Mammary epithelial cell (primary cell): Measurements from ENCODE around the gene HSD11B1.

Source experiments
- EZH2 ChIP-seq: IDR thresholded peaks from 2 replicates; pipeline ENCODE4 v1.6.1; 2012; ENCODE audit warnings: low read length, inconsistent platforms, borderline replicate concordance
- TF ChIP-seq, protein P1 (sequence below), 2 donors: IDR thresholded peaks in 1 of 2; conservative IDR thresholded peaks in 1 of 2; 2 replicates each; pipeline ENCODE4 v1.5.1; 2011 to 2012; ENCODE audit warnings: inconsistent platforms in 2 of 2, low read length in 2 of 2, mild to moderate bottlenecking in 2 of 2, control low read depth in 1 of 2, low read depth in 1 of 2; ENCODE audit not compliant: insufficient read depth in 1 of 2; ENCODE audit errors: extremely low read depth in 1 of 2

DNA sequence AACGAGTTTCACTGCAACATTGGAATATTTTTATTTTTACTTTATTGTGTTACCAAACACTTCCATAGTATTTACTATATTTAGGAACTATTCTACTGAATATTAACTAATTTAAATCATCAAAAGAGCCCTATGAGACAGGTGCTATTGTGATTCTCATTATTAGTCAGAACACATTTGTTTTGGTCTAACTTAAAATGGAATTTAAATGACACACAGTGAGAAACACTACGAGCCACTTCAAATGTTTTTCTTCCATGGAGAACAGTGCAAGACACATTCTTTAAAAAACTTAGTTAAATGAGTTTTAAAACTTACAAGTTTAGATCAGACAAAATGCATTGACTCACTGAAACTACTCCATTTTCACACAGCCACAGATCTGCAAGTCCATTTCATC, 44.6 kb downstream of the HSD11B1 start:
- TF ChIP-seq, protein P1, sequence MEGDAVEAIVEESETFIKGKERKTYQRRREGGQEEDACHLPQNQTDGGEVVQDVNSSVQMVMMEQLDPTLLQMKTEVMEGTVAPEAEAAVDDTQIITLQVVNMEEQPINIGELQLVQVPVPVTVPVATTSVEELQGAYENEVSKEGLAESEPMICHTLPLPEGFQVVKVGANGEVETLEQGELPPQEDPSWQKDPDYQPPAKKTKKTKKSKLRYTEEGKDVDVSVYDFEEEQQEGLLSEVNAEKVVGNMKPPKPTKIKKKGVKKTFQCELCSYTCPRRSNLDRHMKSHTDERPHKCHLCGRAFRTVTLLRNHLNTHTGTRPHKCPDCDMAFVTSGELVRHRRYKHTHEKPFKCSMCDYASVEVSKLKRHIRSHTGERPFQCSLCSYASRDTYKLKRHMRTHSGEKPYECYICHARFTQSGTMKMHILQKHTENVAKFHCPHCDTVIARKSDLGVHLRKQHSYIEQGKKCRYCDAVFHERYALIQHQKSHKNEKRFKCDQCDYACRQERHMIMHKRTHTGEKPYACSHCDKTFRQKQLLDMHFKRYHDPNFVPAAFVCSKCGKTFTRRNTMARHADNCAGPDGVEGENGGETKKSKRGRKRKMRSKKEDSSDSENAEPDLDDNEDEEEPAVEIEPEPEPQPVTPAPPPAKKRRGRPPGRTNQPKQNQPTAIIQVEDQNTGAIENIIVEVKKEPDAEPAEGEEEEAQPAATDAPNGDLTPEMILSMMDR (conservative IDR thresholded peaks at IDR 0.05 in 1 of 2, IDR thresholded peaks at IDR 0.05 in 1 of 2; ENCODE audit: extremely low read depth in 1 of 2, insufficient read depth in 1 of 2, low read depth in 1 of 2, low read length in 2 of 2): no peak
- no peak for TF ChIP-seq EZH2
